HCT116 (cell line): Measurements from ENCODE around the gene PCP4. TPM values are rescaled to one million over a fixed set of nuclear protein-coding genes. Genes with fewer than 3 reads are reported as not detected.

Experiments used
- ATAC-seq: fragments of 200-7000 bp; cut with Tn5 transposase; 2 replicates; pipeline ENCODE4 v1.9.1; 2020; ENCODE audit warnings: mild to moderate bottlenecking, moderate library complexity
- BruUV-seq: library from RNA; stranded (reverse); fragments of 400-500 nt; replicated peaks from 2 replicates; lab custom pipeline; 2021; lab: Mats Ljungman, UMichigan
- CTCF ChIA-PET: fragments of 300-600 bp; sonication (Branson Sonifier 250); formaldehyde crosslinking; loops from one replicate; lab custom pipeline; 2021; ENCODE audit warnings: antibody characterized with exemption; lab: Charles Lee
- POLR2A ChIA-PET: fragments of 300-600, 350-600 bp; sonication (Branson Sonifier 250); formaldehyde crosslinking; loops from one replicate; lab custom pipeline; 2021; ENCODE audit warnings: antibody characterized with exemption; lab: Charles Lee
- RAD21 ChIA-PET, 2 experiments: fragments of 300-600 bp; sonication (Branson Sonifier 250); formaldehyde crosslinking; loops; one replicate each; lab custom pipeline; 2023; ENCODE audit warnings: low total read pairs in 2 of 2; ENCODE audit not compliant: uncharacterized antibody in 2 of 2, unreplicated experiment in 2 of 2, low non-redundant PET in 1 of 2; lab: Charles Lee
- DNase-seq: peaks from one replicate; pipeline ENCODE4 v3.0.0-alpha.2; 2010; ENCODE audit warnings: low read depth, low spot score
- H2AFZ ChIP-seq: fragments of 200-600 bp; shearing (Covaris generic), sonication (generic); 2 replicates; pipeline ENCODE4 v1.6.1; 2017; ENCODE audit warnings: low read depth, mixed run types, mixed read lengths, antibody characterized with exemption, low read length; ENCODE audit not compliant: poor library complexity, severe bottlenecking
- H3K27ac ChIP-seq: 2 replicates; pipeline ENCODE4 v1.5.1; 2012; ENCODE audit warnings: low read depth, low read length
- H3K27me3 ChIP-seq: fragments of 200-600 bp; sonication (generic); 2 replicates; pipeline ENCODE4 v1.6.1; 2016; ENCODE audit warnings: mixed run types, low read length, mixed read lengths; ENCODE audit not compliant: insufficient read depth
- H3K36me3 ChIP-seq, 2 experiments: fragments of 200-500 bp in 1 of 2; fragments of 200-600 bp in 1 of 2; sonication (Bioruptor generic) in 1 of 2; sonication (generic) in 1 of 2; 2 replicates each; pipeline versions ENCODE4 v1.5.1 to v1.6.1; 2014 to 2016; ENCODE audit warnings: low read length in 2 of 2, inconsistent platforms in 1 of 2, mixed read lengths in 1 of 2, mixed run types in 1 of 2; ENCODE audit not compliant: insufficient read depth in 2 of 2, control insufficient read depth in 1 of 2
- H3K4me1 ChIP-seq, 2 experiments: fragments of 200-600 bp in 1 of 2; sonication (generic) in 1 of 2; 2 replicates each; pipeline versions ENCODE4 v1.5.1 to v1.6.1; 2012 to 2017; ENCODE audit warnings: low read length in 2 of 2, inconsistent platforms in 1 of 2, mild to moderate bottlenecking in 1 of 2, mixed read lengths in 1 of 2, mixed run types in 1 of 2, moderate library complexity in 1 of 2; ENCODE audit not compliant: insufficient read depth in 2 of 2, control insufficient read depth in 1 of 2
- H3K4me2 ChIP-seq: fragments of 200-600 bp; sonication (generic); 2 replicates; pipeline ENCODE4 v1.6.1; 2017; ENCODE audit warnings: mixed run types, low read length, mixed read lengths
- H3K4me3 ChIP-seq, 2 experiments: fragments of 200-600 bp in 1 of 2; sonication (generic) in 1 of 2; replicated peaks in 1 of 2; 2 replicates each; pipeline ENCODE4 v1.5.1; 2011 to 2016; ENCODE audit warnings: low read length in 2 of 2, control low read depth in 1 of 2, low read depth in 1 of 2, mild to moderate bottlenecking in 1 of 2, mixed read lengths in 1 of 2, mixed run types in 1 of 2
- H3K79me2 ChIP-seq: fragments of 200-600 bp; sonication (generic); 2 replicates; pipeline ENCODE4 v1.6.1; 2017; ENCODE audit warnings: mild to moderate bottlenecking, mixed run types, low read length, moderate library complexity, mixed read lengths; ENCODE audit not compliant: insufficient read depth
- H3K9ac ChIP-seq: fragments of 200-600 bp; sonication (generic); 2 replicates; pipeline ENCODE4 v1.6.1; 2016; ENCODE audit warnings: low read length, mixed read lengths
- H3K9me2 ChIP-seq: fragments of 200-600 bp; sonication (generic), shearing (Covaris generic); 2 replicates; pipeline ENCODE4 v1.6.1; 2017; ENCODE audit warnings: mixed run types, mild to moderate bottlenecking, moderate library complexity; ENCODE audit not compliant: insufficient read depth
- H3K9me3 ChIP-seq, 2 experiments: fragments of 200-500 bp in 1 of 2; fragments of 200-600 bp in 1 of 2; sonication (Bioruptor generic) in 1 of 2; sonication (generic) in 1 of 2; 2 replicates each; pipeline ENCODE4 v1.6.1; 2014 to 2017; ENCODE audit warnings: low read length in 2 of 2, mixed read lengths in 2 of 2, inconsistent platforms in 1 of 2, low read depth in 1 of 2, mild to moderate bottlenecking in 1 of 2, mixed run types in 1 of 2, moderate library complexity in 1 of 2; ENCODE audit not compliant: control insufficient read depth in 1 of 2, insufficient read depth in 1 of 2
- H4K20me1 ChIP-seq: fragments of 200-600 bp; sonication (generic), shearing (Covaris generic); 2 replicates; pipeline ENCODE4 v1.6.1; 2017; ENCODE audit warnings: mixed run types, mild to moderate bottlenecking, moderate library complexity; ENCODE audit not compliant: insufficient read depth
- CTCF ChIP-seq, 3 experiments: fragments of 200-600 bp in 1 of 3; sonication (generic) in 1 of 3; IDR thresholded peaks in 2 of 3; conservative IDR thresholded peaks in 1 of 3; 2 replicates each; pipeline ENCODE4 v1.5.1; 2012 to 2017; ENCODE audit warnings: low read depth in 2 of 3, low read length in 2 of 3, antibody characterized with exemption in 1 of 3, borderline replicate concordance in 1 of 3, control low read depth in 1 of 3, mild to moderate bottlenecking in 1 of 3, mixed read lengths in 1 of 3, mixed run types in 1 of 3, moderate library complexity in 1 of 3; ENCODE audit not compliant: insufficient read depth in 1 of 3
- ELF1 ChIP-seq: IDR thresholded peaks from 2 replicates; pipeline ENCODE4 v1.6.1; 2012; ENCODE audit warnings: low read depth, borderline replicate concordance
- EZH2 ChIP-seq: fragments of 200-600 bp; sonication (generic); IDR thresholded peaks from 2 replicates; pipeline ENCODE4 v1.6.1; 2017; ENCODE audit warnings: antibody characterized with exemption, mixed run types
- EZH2phosphoT487 ChIP-seq: fragments of 200-600 bp; IDR thresholded peaks from 2 replicates; pipeline ENCODE4 v1.6.1; 2018; ENCODE audit warnings: antibody characterized with exemption, borderline replicate concordance
- intact Hi-C: fragments of 100-400 bp; cut with micrococcal nuclease; formaldehyde crosslinking; loops from 2 replicates; pipeline ENCODE4 v1.10.0; 2022
- total RNA-seq: library from RNA; stranded (reverse); gene quantifications from one replicate; pipeline ENCODE4 v1.2.1, GENCODE V29; 2021; ENCODE audit not compliant: unreplicated experiment

The PCP4 gene
- total RNA-seq, 1 experiment from 2014 or later: not detected

GRCh38 chr21:39851002-39851618 lies 16.1 kb upstream of the PCP4 start:
- ChIA-PET POLR2A (no interaction called here), RAD21 (no interaction called here)

More at GRCh38 chr21:39851002-39851618, 16.1 kb upstream of the PCP4 start:
- Histone ChIP-seq H3K79me2 (no peaks in the 10 kb centered on the region), H3K27ac (no peak overlapping the region), H3K9ac (no peak overlapping the region), H3K27me3 (no peaks in the 10 kb centered on the region), H3K36me3 (no peaks in the 10 kb centered on the region), H3K4me2 (no peak overlapping the region), H4K20me1 (no peaks in the 10 kb centered on the region), H3K4me1 (no peaks in the 10 kb centered on the region; a peak in 1 of 4 replicates), H3K9me2 (no peaks in the 10 kb centered on the region), H3K4me3 (no peak overlapping the region), H3K9me3 (no peaks in the 10 kb centered on the region), H2AFZ (no peak overlapping the region)
- DNase-seq: no peak
- intact Hi-C loops: no loop called here
- no TSS peak for BruUV-seq
- TF ChIP-seq ELF1: no peak
- TF ChIP-seq EZH2phosphoT487: no peak
- no peak for TF ChIP-seq EZH2
- no peak for TF ChIP-seq CTCF (IDR thresholded peaks at IDR 0.05 in 2 of 3, conservative IDR thresholded peaks at IDR 0.05 in 1 of 3; ENCODE audit: borderline replicate concordance in 1 of 3, insufficient read depth in 1 of 3, low read depth in 2 of 3, low read length in 2 of 3)
- CTCF ChIA-PET: no interaction called here
- ATAC-seq: no peak
